HG03103 (cell line): ENCODE measurements around the gene CTTNBP2.

Experiments
- ATAC-seq: cut with Tn5 transposase; IDR thresholded peaks from one replicate; pipeline ENCODE4 v1.9.1; 2021; ENCODE audit warnings: low read depth; ENCODE audit not compliant: unreplicated experiment

CTTNBP2 gene

DNA sequence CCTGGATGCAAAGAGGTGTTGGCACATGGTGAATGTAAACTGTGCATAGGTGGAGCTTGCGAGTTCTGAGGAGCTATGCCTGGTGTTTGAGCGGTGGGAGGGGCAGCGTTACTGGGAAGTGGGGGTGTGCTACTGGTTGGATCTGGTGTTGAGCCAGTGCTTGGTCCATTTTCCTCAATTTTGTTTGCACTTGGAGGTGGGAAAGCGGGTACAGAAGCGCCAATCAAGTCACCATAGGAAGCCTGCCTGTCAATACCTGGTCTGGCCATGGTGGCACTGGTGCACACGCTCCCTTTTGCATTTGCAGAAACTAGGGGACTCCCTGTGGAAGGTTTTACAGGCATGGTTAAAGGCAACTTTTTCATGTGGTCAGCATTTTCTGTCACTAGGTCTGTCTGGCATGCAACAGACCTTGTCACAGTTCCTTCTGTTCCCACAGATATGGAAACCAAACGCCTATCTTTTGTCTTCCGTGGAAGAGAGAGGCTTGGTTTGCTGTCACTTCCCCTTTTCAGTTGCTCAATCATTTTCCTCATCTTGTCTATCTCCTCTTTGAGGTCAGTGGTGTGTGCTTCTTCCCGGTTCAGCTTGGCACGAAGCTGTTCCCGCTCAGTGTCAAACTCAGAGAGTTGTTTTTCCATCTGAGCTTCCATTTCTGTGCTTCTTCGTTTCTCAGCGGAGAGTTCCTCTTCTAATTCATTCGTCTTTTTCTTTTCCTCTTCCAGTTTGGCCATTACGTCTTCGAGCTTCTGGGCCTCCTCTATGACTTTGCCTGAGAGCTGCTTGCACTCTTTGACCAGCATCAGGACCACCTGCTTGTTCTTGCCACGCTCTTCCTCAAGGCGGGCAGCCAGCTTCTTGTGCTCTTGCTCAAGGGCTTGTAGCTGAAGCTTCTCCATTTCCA, 81.1 kb downstream of the CTTNBP2 start:
- ATAC-seq, result peak; percentile 81

GRCh38 chr7:117790731-117791130, 82.5 kb downstream of the CTTNBP2 start:
- no peak for ATAC-seq

- ATAC-seq, result no peak
Observed at GRCh38 chr7:117790251-117790650, 83.0 kb downstream of the CTTNBP2 start.

- ATAC-seq, result no peak
Observed at GRCh38 chr7:117785431-117785830, 87.8 kb downstream of the CTTNBP2 start.

GRCh38 chr7:117784315-117784714, 88.9 kb downstream of the CTTNBP2 start:
- no peak for ATAC-seq

DNA sequence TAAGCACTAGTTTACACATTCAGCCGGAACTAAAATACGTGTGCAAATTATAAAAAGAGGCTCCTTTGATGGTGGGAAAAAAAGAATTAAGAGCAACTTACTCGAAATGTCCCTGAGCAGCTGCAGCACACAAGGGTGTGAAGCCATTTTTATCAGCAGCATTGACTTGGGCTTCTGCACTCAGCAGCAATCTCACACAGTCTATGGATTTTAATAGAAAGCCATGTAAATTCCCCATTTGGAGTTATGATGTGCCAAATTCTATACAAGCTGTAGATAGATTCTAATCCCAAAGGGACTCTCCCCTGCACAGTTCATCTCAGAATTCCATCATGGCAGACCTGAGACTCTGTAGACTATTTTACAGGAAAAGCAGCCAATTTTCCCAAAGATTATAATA, 90.5 kb downstream of the CTTNBP2 start:
- ATAC-seq, result no peak

GRCh38 chr7:117781707-117782106, 91.5 kb downstream of the CTTNBP2 start:
- no peak for ATAC-seq

DNA sequence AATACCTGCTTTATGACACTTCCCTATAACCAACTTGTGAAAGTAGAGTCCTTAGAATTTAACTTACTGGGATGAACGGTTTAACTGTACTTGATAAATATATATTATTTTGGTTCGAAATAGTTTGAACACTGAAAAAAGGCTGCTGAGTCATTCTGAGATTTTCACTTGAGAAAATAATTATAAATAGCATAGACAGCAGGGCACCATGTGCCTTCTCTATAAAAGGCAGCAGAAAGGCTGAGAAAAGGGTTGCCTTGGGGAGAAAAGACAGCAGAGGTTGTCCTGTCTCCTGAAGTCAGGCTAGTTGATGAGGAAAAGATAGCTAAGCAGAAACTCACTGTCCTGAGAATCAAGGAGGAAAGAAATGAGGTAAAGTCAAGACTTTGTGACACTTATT, 92.4 kb downstream of the CTTNBP2 start:
- peak; percentile 83 for ATAC-seq

- no peak for ATAC-seq
Observed at GRCh38 chr7:117777335-117778142, 95.7 kb downstream of the CTTNBP2 start.

DNA sequence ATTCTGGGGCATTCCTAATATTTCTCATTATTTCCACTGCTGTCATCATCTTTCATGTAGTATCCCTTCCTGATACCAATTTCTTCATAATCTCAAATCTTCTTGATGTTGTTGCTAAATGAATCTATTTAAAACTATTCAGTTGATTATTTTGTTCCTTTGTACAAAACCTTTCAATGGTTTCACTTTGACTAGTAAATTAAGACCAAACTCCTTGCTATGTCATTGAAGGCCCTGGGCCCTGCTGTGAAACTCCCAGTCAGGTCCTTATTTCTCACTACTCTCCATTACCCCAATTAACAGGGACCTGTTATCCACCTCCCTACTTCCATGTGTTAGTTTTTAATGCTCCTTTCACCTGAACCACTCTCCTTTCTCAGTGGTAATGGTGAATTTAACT, 97.0 kb downstream of the CTTNBP2 start:
- peak; percentile 37 for ATAC-seq

- no peak for ATAC-seq
Observed at GRCh38 chr7:117775801-117776200, 97.4 kb downstream of the CTTNBP2 start.

- no peak for ATAC-seq
Observed at GRCh38 chr7:117774943-117775342, 98.3 kb downstream of the CTTNBP2 start.

GRCh38 chr7:117772421-117772820, 100.8 kb downstream of the CTTNBP2 start:
- ATAC-seq, result no peak

DNA sequence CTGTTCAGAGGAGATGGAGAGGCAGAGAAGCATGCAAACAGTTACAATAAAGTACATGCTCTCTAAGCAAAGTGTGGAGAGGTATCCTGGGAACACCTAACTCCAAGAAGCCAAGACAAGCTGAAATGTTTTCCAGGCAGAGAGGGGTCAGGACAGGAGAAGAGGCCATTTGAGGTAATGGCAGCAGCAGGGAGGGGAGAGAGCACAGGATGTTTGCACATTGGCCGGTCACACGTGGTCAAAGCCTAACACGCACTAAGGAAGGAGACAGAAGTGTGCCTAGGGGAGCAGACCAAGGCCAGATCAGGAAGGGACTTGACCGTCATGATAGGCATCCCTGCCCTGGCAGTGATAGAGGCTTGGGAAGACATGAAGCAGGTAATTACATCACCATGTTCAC, 101.5 kb downstream of the CTTNBP2 start:
- no peak for ATAC-seq

GRCh38 chr7:117769085-117769484, 104.2 kb downstream of the CTTNBP2 start:
- no peak for ATAC-seq

DNA sequence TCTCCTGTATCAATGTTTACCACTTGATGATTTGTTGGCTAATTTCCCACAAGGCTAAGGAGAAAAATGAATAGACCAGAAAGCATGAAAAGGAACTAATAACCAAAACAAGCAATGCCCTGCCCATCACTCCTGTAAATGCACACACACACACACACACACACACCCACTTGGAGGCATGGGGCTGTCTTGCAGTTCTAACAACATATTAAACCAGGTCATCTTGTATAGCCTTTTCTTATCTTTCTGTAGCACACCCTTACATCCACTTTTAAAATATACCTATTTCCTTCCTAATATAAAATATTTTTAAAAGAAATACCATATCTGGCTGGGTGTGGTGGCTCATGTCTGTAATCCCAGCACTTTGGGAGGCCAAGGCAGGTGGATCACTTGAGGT, 105.3 kb downstream of the CTTNBP2 start:
- no peak for ATAC-seq

DNA sequence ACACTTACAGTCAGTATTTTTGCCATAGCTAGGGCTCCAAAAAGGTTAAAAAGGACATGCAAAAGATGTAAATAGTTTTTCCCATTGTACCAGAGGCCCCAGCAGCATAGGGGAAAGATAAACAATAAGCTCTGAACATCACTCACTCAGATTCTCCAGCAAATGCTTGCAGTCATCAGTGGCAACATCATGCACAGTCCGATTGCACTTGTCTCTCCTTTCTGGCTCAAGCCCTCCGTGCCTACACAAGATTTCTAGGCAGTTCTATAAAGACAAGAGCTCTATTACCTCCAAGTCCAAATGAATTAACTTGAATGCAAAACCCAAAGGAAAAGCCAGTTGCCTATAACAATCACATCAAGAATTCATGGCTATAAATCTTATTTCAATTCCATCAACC, 106.3 kb downstream of the CTTNBP2 start:
- ATAC-seq, result no peak

DNA sequence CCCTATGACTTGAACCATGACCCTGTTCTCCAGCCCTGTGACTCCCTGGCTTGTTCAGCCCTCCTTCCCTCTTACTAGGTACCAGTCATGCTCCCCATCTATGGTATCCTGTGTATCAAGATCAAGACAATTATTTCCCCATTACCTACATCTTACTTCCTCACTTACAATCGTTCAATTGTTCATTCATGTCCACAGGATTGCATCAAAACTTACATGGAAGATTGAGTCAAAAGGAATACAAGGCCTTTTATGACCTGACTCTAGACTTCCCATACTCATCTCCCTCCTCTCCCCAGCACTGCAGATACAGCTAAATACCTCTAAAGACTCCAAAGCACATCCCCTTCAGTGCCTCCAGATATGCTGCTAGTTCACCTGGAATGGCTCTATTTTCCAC, 109.2 kb downstream of the CTTNBP2 start:
- no peak for ATAC-seq

- no peak for ATAC-seq
Observed at GRCh38 chr7:117762055-117762454, 111.2 kb downstream of the CTTNBP2 start.

GRCh38 chr7:117759950-117760640, 113.1 kb downstream of the CTTNBP2 start:
- no peak for ATAC-seq

DNA sequence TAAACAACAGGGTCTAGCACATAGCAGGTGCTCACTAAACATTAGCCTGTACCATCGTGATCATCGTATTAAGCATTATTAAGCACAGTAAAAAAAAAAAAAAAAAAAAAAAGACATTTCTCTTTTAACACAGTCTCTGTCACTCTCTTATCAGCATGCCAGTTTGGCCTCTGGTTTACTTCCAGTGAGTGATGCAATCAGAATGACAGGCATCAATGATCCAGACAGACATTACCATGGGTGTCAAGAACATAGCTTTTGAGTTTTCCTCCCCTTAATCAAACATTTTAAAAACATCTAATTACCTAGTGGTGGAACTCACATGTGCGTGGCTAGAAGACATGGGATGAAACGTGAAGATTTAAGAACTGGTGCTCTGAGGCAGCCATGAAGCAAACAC, 115.8 kb downstream of the CTTNBP2 start:
- ATAC-seq, result no peak
